NCI-H524 treated with DMSO at 0.1 percent for 48 hours (cell line): ENCODE measurements around the gene AHRR.
"Not testable (repeated sequence)": the region's sequence is repeated elsewhere in the genome, so short reads cannot be mapped to it uniquely, and the experiment has no call there.

ENCODE experiments used
- DNase-seq: peaks from one replicate; lab custom pipeline; 2025; lab: John Stamatoyannopoulos, UW

AHRR gene

DNA sequence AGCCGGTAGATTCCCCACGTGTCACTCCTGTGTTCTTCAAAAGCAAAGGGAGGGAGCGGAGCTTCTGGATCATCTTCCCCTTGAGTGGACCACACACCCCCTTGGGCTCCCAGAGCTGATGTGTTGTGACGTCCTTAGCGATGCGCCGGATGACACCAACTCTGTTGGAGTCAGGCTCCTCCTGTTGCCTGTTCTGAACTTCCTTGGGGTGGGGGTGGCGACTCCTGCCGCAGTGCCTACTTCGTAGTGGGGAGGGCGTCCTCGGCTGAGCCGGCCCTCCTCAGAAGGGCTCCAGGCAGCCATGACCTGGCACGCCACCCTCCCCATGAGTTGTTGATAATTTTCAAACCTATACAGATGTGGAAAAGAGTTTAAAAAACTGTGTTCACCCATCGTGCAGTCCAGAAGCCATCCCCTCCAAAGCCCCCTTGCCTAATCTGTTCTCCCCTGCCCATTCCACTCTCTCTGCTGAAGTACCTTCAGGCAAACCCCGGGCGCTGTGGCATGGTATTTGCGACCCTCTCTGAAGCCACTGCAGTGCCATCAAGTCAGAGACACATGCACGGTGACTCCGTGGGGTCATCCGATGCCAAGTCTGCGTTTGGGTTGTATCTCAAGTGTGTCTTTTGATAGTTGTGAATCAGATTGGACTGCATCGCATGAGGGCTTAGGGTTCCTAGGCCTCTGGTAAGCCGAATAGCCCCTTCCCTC lies 138.2 kb downstream of the AHRR start:
- DNase-seq, result no peak

DNA sequence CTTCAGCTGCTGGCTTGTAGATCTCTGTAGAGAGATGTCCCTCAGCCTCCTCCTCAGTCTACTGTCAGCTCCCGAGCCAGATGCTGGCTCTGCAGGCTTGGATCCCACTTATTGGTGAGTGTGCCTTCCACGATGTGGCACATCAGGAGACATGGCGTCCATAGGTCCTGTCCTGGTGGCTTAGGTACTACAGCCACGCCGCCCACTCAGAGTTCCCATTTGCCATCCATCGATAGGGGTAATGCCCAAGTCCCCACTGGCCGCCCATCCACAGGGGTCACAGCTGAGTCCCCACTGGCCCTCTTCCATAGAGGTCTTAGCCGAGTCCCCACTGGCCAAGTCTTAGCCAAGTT lies 138.7 kb downstream of the AHRR start:
- DNase-seq, result no peak

DNA sequence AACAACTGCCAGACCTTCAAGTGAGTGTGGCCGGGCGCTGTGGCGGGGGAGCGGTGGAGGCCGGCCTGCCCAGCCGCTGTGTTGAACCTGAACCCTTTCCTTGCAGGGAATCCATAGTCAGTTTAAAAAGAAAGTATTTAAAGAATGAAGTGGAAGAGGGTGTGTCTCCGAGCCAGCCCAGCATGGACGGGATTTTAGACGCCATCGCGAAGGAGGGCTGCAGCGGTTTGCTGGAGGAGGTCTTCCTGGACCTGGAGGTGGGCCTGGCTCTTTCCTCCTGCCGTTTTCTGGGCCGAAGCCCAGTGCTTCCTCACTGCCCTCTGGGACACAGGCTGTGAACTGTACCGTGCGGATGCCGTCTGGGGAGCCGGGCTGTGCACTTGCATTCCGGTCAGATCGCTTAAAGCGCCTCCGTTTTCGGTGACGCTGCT lies 140.6 kb downstream of the AHRR start:
- no peak for DNase-seq

DNA sequence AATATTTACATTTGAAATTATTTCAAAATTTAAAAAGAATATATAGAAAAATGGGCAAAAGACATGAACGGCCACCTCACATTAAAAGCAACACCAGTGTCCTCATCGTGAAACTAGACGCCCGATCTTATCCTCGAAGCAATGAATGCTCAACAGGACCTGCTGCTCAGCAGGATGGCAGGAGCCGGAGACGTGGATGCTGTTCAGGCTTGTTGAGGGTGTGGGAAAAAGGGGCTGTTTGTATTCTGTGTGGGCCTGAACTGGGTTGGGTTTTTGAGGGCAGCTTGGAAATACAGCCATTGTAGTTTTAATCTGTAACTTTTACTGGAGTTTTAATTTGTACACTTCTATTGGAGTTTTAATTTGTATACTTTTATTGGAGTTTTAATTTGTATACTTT lies 141.8 kb downstream of the AHRR start:
- DNase-seq, result no peak

DNA sequence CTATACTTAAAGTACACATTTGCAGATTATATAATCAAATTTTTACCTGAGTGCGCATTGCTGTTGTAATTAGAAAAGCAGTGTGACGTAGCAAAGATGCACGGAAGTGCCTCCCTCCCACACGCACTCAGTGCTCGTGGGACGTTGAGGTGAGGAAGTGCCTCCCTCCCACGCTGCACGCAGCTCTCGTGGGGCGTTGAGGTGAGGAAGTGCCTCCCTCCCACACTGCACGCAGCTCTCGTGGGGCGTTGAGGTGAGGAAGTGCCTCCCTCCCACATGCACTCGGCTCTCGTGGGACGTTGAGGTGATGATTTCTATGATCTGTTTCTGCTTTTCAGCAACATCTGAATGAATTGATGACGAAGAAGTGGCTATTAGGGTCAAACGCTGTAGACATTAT lies 142.4 kb downstream of the AHRR start:
- no peak for DNase-seq

DNA sequence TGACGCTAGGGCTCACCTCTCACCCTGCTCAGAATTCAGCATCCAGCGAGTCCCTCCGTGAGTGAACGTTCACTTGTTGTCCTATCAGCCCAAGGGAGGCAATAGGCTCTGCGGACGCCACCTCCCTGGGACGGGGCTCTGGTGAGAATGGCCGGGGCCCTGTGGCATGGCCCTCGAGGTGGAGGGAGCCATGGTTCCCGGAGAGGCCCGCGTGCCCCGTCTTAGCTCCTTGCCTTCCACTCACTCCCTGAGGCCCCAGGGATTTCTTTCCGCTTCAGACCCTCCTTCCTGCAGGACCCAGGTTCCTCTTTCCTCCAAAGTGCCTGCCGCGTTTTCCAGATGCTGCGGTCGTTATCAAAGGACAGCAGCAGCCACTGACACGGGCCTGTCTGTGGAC lies 142.9 kb downstream of the AHRR start:
- DNase-seq, result no peak

DNA sequence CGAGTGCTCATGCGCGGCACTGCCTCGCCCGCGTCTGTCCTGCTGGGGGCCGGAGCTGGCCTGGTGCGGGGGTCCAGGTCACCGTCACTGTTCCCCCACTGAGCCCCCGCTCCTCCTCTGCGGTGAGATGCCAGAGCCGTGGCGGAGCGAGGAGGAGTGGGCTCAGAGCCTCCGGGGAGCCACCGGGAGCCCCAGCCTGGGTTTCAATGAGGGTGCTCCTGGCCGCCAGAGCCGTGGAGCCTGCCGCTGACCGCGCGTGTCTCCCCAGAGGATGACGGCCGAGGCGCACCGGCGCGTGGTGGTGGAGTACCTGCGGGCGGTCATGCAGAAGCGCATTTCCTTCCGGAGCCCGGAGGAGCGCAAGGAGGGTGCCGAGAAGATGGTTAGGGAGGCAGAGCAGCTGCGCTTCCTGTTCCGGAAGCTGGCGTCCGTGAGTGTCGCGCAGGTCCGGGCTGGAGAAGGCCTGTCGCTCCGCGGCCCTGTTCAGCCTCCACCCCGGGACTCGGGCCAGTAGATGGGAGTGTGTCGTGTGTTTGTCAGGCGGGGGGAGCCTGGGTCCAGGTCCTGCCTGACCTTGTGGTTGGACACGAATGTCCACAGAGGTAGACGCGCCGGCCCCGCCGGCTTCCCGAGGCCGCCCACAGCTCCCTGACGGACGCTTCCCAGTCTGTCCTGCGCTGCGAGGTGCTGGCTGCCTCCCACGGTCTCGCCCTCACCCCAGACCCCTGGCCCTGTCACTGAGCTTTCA lies 143.5 kb downstream of the AHRR start:
- no peak for DNase-seq

DNA sequence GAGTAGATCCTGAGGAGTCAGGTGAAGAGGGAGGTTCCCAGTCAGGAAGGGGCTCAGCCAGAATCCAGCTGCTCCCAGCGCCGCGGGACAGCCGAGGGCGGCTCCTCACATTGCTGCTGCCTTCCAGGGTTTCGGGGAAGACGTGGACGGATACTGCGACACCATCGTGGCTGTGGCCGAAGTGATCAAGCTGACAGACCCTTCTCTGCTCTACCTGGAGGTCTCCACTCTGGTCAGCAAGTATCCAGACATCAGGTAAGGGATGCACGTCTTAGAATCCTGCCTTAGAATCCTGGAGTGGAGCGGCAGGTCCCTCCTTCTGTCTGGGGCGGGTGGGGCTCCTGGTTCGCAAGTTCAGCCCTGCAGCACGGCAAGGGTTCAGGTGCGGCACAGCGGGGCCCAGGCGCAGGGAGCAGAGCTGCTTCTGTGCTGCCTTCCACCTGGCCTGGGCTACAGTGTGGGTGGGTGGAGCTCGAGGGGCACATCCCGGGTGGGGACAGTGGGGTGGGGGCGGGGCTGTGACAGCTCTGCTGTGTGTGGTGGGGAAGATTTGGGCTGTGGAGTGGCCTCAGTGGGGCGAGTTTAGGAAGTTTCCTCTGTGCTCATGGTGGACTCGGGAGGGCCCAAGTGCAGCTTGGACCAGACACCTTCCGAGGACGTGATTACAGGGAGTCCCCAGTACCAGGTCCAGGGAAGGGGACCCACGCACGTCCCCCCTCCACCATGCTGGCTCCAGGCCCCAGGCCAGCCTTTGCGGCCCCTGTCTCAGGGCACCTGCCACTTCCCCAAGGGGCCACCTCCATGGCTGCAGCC lies 144.3 kb downstream of the AHRR start:
- no peak for DNase-seq

DNA sequence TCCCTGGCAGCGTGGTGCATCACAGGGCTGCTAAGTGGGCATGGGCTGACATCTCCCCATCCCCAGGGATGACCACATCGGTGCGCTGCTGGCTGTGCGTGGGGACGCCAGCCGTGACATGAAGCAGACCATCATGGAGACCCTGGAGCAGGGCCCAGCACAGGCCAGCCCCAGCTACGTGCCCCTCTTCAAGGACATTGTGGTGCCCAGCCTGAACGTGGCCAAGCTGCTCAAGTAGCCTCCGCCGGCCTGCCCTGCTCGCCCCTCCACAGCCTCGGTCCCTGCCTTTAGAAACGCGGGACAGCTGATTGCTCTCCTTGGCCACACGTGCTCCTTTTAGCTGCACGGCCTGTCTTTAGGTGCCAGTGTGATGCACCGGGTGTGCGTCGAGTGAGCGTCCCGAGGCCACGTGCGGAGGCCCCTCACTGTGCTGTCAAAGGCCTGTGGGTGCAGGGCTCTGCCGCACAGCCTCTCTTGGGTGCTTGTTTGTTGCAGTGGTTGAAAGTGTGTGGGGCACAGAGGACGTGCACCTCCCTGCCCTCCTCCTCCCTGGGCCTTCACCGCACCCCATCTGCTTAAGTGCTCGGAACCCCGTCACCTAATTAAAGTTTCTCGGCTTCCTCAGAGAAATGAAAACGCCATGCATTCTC lies 145.3 kb downstream of the AHRR start:
- DNase-seq, result no peak

DNA sequence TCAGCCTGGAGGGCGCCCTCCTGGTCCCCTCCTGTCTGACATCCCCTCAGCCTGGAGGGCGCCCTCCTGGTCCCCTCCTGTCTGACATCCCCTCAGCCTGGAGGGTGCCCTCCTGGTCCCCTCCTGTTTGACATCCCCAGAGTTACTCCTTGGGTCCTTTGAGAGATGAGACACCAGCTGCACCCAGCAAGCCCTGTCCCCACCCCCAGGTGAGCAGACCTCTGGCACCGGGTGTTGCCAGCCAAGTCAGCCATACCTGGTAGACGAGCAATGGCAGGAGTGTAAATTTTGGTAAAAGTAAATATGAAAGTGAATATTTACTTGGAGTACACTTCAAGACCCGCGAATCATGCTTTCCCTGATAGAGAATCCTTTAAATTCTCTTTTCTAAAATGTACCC lies 146.9 kb downstream of the AHRR start:
- DNase-seq, result no peak

DNA sequence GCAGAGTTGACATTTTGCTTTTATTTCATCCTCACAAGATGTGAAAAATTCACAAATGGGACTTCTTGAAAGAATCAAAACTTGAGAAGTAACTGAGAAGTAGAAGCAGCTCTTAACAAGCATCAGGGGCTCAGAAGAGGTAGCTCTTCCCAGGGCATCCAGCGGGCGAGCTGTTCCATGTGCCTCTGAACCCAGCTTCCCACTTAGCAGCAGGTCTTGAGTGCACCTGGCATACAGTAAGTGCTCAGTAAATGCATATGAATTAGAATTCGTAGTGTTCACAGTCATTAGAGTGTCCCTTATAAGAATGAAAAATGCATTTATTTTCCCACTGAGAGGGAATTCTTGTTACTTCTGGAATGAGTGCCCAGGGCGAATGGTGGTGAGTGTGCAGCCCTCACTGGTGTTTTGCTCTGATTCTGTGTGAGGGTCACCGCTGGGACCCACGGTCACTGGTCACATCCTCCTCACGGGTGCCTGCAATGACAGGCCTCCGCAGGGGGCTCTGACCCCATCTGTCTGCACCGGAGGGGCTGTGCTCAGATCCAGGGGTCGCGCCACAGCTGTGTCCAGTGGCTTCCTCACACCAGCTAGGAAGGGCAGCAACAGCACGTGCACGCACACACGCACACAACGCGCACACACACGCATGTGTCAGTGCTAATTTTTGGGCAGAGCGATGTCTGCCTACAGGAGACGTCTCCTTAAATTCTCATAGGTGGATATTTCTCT lies 148.4 kb downstream of the AHRR start:
- no peak for DNase-seq

DNA sequence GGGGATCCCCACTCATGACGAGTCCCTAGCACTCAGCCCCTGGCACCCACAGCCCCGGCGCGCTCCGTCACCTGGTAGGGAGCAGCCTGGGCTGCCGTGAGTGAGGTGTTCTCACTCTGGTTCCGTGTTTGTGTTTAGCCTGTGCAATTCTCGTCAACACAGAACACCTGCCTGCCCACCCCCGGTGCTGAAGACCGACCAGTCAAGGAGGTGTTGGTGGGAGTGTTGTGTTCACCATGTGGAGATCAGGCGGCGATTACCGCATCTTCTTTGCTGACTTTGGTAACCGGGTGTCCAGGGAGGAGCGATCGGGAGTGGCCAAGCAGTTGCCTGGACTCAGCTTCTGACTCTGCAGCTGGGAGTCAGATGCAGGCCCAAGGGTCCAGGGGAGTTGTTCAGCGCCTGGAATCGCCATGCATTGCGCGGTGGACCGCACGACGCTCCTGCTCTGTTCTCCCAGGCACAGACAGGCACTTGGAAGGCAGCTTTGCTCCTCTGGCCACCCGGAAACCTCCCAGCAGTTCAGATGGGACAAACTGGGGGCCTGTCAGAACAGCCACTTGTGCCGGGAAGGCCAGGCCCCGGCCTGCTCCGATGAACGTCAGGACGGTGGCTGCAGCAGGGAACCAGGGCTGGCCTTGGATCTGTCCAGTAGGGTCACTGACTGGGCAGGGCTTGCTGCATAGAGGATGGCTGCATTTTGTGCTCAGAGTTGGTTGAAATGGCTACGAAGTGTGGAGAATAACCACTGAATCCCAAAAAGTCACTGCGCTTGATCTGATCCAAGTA lies 149.6 kb downstream of the AHRR start:
- DNase-seq, result no peak

DNA sequence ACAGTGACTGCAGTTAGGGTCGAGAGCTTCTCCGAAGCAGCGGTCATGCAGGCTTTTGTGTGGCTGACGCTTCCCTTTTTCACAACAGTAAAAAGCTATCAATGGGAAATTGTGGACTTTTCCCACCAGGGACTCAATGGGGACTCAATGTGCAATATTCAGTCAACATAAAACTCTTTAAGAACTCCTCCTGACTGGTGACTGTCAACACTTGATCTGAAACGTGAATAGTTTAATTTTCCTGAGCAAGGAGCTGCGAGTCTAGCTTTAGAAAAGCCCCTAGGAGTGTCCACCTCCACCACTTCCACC lies 150.2 kb downstream of the AHRR start:
- DNase-seq, result no peak

DNA sequence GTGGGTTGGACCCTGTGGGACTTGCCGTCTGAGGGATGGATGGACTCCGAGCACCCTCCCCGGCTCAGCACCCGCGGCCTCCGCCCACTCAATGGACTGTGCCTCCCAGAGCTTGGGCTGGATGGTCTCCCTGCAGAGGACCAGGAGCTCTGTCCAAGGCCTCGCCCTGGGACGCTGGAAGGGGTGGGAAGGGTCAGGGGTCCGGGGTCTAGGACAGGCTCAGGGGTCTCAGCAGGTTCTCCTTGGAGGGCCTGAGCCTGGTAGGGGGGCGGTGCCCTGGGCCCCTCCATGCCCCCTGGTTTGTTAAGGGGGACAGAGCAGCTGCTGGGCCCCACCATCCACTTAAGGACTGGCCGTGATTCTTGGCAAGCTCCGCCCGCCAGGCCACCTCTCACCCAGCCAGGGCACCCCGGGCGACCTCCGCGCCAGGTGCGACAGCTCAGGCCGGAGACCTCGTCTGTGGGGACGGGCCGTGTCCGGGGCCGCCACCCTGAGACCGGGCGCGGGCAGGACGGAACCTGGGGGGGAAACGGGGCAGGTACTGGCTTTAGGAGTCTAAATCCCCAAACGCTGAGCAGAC lies 150.7 kb downstream of the AHRR start:
- DNase-seq, result no peak

DNA sequence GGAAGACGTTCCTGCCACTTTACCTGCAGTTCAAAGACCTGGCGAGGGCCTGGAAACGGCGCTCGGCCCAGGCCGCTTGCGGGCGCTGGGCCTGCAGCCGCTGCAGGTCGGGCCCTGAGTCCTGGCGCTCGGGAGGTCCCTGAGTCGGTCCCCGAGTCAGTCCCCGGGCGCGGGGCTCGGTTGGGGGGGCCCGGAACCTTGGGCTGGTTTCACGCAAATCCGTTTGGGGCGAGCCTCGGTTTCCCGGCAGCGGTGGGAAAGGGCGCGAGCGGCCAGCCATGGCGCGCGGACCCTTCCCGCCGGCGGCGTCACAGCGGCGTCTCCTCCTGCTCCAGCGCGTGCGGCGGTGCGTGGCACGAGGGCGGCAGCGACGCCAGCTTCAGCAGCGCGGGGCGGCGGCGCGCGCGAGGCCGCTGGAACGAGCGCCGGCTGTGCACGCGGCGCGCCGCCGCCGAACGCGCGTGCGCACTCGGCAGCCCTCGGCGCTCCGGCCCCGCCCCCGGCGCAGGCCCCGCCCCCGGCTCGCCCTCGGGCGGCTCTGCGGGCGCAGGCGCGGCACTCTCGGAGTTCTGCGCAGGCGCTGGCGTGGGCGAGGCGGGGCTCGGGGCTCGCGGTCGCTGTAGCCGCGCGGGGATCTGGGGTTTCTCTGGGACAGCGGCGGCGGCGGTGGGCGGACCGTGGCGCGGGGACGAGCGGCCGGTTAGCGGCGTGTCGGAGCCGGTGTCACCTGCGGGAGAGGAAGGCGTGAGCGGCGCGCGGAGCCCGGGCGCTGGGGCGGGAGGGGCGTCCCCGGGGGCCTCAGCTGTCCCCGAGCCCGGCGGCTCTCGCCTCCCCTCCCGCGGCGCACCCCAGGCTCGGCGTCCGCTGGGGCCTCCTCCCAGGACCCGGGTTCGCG lies 151.4 kb downstream of the AHRR start:
- no peak for DNase-seq

DNA sequence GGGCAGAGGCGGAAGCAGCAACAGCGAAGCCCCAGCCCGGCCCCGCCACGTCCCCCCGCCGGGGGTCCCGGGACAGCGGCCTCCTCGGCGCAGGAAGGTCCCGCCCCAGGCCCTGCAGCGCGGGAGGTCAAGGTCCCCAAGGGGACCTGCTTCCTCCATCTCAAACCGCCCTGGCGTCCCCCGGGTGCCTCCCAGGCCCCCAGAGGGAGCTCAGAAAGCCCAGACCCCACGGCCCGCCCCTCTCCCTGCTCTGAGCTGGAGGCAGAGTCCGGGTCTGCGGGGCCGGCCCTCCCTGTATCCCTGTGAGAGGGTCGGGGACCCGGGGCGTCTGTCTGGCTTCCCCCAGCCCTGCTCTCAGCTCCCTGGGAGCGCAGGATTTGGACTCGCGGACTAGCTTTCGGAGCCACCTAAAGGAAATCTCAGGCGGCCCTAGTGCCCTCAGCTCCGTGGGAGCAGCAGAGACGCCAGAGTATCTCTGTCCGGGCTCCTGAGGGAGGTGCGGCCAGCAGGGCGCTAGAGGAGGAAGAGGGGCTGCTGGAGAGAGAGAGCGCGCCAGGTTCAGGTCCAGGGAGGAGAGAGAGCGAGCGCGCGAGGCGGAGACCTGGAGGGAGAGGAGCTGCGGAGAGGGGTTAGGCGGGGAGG lies 152.2 kb downstream of the AHRR start:
- DNase-seq, result no peak

DNA sequence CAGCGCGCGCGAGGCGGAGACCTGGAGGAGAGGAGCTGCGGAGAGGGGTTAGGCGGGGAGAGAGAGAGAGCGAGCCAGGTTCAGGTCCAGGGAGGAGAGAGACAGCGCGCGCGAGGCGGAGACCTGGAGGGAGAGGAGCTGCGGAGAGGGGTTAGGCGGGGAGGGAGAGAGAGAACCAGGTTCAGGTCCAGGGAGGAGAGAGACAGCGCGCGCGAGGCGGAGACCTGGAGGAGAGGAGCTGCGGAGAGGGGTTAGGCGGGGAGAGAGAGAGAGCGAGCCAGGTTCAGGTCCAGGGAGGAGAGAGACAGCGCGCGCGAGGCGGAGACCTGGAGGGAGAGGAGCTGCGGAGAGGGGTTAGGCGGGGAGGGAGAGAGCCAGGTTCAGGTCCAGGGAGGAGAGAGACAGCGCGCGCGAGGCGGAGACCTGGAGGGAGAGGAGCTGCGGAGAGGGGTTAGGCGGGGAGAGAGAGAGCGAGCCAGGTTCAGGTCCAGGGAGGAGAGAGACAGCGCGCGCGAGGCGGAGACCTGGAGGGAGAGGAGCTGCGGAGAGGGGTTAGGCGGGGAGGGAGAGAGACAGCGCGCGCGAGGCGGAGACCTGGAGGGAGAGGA lies 152.8 kb downstream of the AHRR start:
- DNase-seq, result not testable (repeated sequence)

DNA sequence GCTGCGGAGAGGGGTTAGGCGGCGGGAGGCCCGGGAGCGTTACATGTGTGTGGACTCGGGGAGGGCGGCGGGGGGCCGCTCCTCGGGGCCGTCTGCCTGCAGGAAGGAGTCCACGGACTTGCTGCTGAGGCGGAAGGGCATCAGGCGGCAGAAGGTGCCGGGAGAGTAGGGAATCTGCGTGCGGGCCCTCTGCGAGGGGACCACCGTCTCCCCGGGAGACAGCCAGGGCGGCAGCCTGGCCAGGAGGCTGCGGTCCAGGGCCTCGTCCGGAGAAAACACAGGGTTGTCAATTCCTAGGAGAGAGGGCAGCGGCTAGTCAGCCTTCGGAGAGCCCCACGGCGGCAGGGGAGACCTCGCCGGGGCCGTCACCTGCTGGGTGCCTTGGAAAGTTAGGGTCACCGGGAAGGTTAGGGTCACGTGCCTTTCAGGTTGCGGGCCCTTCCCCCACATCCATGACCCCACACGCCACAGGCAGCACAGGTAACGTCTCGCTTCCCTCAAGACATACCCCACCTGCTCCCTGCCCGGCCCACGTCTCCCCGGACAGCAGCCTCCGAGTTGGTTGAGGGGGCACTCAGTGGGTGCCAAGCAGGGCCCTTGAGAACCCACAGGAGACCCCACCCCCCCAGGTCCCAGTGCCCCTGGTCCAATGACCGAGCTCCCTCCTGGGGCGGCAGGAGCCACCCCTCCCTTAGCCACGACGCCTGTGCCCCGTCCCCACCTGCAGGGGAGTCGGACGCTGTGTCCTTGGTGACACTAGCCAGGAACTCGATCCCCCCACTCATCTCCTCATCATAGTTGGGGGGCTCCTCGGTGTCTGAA lies 153.5 kb downstream of the AHRR start:
- DNase-seq, result no peak
